GM06990 (cell line): ENCODE results near the gene ARHGEF16.

Experiments
- DNase-seq: peaks from one replicate; pipeline ENCODE4 v3.0.0-alpha.2; 2011; ENCODE audit not compliant: insufficient read length; ENCODE audit errors: extremely low read depth
- H3K27me3 ChIP-seq: replicated peaks from 2 replicates; pipeline ENCODE4 v1.6.0; 2011; ENCODE audit warnings: low read length; ENCODE audit not compliant: control insufficient read depth, insufficient read depth
- H3K36me3 ChIP-seq: 2 replicates; pipeline ENCODE4 v1.5.1; 2011; ENCODE audit warnings: low read length; ENCODE audit not compliant: control insufficient read depth, insufficient read depth
- H3K4me3 ChIP-seq: replicated peaks from 2 replicates; pipeline ENCODE4 v1.5.1; 2011; ENCODE audit warnings: low read depth, mild to moderate bottlenecking, control low read depth, low read length
- TF ChIP-seq, protein P1 (sequence below): IDR thresholded peaks from 2 replicates; pipeline ENCODE4 v1.5.1; 2011; ENCODE audit warnings: low read length, control low read depth, mild to moderate bottlenecking, inconsistent platforms; ENCODE audit not compliant: insufficient read depth, poor library complexity, severe bottlenecking

The ARHGEF16 gene

DNA sequence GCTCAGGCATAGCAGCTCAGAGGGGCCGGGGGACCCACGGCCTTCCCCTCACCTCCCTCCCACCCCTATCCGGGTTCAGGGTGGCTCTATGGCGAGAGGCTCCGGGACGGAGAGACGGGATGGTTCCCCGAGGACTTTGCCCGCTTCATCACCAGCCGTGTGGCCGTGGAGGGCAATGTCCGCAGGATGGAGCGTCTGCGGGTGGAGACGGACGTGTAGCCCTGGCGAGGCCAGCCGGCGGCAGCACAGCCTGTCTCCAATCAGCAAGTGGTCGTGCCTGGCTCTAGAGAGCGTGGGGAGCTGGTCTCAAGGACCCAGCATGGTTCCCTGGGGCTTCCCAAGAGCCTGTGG lies 25.9 kb downstream of the ARHGEF16 start:
- Histone ChIP-seq H3K36me3 (no peaks in the 10 kb centered on the region), H3K4me3 (no peak overlapping the region), H3K27me3 (no peaks in the 10 kb centered on the region)
- no peak for DNase-seq
- TF ChIP-seq, protein P1, sequence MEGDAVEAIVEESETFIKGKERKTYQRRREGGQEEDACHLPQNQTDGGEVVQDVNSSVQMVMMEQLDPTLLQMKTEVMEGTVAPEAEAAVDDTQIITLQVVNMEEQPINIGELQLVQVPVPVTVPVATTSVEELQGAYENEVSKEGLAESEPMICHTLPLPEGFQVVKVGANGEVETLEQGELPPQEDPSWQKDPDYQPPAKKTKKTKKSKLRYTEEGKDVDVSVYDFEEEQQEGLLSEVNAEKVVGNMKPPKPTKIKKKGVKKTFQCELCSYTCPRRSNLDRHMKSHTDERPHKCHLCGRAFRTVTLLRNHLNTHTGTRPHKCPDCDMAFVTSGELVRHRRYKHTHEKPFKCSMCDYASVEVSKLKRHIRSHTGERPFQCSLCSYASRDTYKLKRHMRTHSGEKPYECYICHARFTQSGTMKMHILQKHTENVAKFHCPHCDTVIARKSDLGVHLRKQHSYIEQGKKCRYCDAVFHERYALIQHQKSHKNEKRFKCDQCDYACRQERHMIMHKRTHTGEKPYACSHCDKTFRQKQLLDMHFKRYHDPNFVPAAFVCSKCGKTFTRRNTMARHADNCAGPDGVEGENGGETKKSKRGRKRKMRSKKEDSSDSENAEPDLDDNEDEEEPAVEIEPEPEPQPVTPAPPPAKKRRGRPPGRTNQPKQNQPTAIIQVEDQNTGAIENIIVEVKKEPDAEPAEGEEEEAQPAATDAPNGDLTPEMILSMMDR, result no peak

DNA sequence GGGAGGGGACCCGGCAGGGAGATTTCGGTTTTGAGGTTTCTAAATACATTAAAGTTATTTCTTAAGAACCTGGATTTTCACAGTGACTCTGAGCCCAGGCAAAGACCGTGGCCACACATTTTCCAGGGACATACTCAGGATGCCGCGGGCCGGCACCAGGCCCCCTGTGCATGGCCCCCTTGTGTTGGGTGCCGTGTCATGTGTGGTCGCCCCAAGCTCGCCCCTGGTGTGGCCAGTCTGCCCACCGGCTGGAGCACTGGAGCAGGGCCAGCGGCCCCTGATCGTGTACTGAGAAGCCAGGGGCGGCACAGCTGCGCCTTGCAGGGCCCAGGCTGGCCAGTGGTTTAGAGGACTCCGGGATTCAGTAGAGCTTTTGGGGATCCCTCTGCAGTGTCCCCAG lies 26.6 kb downstream of the ARHGEF16 start:
- Histone ChIP-seq H3K36me3 (no peaks in the 10 kb centered on the region), H3K4me3 (no peak overlapping the region), H3K27me3 (no peaks in the 10 kb centered on the region)
- TF ChIP-seq, protein P1, result no peak
- DNase-seq, result no peak

DNA sequence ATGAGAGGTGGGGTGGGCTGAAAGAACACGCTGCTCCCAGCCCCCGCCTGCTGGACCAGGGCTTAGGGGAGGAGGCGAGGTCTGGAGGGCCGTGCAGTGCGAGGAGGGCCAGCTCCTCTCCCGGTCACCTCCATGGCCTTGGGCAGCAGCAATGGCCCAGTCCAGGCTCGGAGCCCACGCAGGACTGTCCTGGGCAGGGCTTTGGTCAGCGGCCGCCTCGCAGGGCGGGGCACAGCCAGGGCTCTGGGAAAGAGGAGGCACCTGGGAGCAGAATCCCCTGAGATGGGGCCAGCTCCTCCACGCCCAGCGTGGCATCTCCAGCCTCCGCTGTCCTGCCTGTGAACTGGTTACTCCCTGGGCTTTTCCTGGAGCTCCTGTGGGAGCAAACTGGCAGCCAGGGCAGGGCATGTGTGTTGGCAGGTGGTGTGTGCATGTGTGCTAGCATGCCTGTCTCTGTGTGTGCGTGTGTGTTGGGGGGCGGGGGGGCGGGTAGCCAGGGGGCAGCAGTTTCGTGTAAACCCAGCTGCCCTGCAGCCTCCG lies 27.4 kb downstream of the ARHGEF16 start:
- no peaks in the 10 kb centered on the region for H3K27me3 ChIP-seq
- H3K4me3 ChIP-seq, result no peak overlapping the region
- TF ChIP-seq, protein P1, result no peak
- no peak for DNase-seq
- no peaks in the 10 kb centered on the region for H3K36me3 ChIP-seq

DNA sequence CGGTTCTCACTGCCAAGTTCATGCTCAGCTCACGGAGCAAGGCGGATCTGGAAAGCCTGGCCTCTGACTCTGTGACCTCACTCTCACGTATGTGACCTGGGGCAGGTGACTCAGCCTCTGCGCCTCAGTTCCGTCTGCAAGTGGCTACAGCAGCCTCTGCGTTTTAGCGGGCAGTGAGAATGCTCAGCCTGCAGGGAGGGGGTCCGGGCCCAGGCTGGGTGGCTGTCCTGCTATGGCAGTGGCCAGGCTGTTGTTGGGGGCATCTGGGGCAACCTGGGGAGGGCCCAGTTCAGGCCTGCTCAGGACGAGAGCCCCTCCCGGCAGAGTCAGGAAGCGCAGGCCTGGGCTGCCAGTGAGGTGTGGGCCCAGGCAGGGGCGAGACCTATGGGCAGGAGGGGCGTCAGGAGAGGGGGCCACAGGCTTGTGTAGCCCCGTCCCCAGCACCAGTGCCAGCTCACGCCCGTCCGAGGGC lies 27.9 kb downstream of the ARHGEF16 start:
- TF ChIP-seq, protein P1, result peak; percentile 24
- no peaks in the 10 kb centered on the region for H3K36me3 ChIP-seq
- H3K4me3 ChIP-seq, result no peak overlapping the region
- DNase-seq, result no peak
- no peaks in the 10 kb centered on the region for H3K27me3 ChIP-seq

DNA sequence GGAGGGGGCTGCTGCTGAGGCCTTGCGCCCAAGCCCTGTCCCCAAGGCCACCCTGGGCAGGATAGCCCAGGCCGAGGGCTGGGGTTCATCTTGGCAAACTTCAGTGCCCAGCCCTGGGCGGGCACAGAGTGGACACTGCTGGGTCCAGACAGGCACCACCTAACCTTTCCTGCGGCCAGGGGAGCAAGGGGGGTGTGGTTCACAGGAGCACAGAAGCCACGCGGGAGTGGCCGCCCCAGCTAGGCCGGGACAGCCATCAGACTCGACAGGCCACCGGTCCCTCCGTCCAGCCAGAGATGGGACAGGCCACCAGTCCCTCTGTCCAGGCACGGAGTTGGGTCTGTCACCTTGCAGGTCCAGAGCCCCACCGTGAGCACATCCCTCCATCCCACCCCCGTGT lies 28.9 kb downstream of the ARHGEF16 start:
- Histone ChIP-seq H3K36me3 (no peaks in the 10 kb centered on the region), H3K4me3 (no peak overlapping the region), H3K27me3 (no peaks in the 10 kb centered on the region)
- DNase-seq, result no peak
- TF ChIP-seq, protein P1, result no peak
